Measurements from ENCODE around the gene EYA2.

The EYA2 gene

GRCh38 chr20:47079047-47079446, 184.4 kb downstream of the EYA2 start:
- DNase-seq: no peak

DNA sequence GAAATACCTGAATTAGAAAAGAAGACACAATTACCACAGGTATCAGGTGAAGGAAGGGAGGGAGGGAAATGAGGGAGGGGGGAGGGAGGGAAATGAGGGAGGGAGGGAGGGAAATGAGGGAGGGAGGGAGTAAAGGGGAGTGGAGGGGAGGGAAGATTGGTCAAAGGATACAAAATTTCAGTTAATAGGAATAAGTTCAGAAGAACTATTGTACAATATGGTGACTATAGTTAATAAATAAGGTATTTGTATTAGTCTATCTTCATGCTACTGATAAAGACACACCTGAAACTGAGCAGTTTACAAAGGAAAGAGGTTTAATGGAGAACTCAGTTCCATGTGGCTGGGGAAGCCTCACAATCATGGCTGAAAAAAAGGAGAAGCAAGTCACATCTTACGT, 185.7 kb downstream of the EYA2 start:
- DNase-seq: no peak

GRCh38 chr20:47086316-47086715, 191.7 kb downstream of the EYA2 start:
- DNase-seq: no peak

DNA sequence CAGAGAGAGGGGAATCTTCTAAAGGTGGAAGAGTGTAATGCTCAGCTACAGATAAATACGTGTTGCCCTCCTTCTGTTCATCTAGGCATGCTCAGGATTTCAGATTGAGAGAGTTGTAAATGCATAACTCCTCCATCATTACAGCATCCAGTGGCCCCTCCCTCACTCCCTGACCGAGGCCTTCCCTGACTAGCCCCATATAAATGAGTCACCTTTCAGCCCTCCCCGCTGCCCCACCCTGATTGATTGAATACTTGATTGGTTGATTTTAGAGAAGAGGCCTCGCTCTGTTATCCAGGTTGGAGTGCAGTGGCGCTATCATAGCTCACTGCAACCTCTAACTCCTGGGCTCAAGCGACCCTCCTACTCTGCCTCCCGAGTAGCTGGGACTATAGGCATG, 193.7 kb downstream of the EYA2 start:
- no peak for DNase-seq

DNA sequence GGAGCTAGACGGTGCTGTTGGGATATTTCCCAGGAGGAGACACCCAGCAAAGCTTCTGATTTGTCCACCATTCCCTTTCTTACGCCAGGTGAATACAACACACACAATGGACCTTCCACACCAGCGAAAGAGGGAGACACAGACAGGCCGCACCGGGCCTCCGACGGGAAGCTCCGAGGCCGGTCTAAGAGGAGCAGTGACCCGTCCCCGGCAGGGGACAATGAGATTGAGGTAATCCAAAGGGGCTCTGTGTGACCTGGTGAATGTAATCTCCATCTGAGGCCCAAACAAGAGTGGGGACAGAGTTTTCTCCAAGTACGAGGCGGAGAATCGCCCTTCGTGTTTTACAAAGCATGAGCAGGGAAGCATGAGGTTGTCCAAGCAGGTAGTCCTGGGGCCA, 194.5 kb downstream of the EYA2 start:
- no peak for DNase-seq

DNA sequence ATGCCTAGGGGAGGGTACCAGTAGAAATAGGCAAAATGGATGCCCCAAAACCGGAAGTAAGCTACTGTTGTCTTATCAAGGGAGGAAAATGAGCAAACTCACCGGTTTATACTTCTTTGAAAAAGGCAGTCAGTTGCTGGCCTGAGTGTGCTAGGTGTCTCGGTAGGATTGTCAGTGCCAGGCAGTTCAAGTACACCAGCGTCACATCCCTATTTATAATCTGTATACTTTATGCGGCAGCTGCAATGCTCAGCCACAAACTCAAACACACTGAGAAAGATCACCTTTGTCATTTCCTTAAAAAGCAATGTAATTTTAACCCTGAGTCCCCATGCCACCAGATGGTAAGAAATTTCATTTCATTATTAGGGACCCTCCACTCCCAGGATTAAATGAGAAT, 196.2 kb downstream of the EYA2 start:
- no peak for DNase-seq

- no peak for DNase-seq
Observed at GRCh38 chr20:47093320-47093966, 198.8 kb downstream of the EYA2 start.

GRCh38 chr20:47095690-47096089, 201.0 kb downstream of the EYA2 start:
- no peak for DNase-seq

DNA sequence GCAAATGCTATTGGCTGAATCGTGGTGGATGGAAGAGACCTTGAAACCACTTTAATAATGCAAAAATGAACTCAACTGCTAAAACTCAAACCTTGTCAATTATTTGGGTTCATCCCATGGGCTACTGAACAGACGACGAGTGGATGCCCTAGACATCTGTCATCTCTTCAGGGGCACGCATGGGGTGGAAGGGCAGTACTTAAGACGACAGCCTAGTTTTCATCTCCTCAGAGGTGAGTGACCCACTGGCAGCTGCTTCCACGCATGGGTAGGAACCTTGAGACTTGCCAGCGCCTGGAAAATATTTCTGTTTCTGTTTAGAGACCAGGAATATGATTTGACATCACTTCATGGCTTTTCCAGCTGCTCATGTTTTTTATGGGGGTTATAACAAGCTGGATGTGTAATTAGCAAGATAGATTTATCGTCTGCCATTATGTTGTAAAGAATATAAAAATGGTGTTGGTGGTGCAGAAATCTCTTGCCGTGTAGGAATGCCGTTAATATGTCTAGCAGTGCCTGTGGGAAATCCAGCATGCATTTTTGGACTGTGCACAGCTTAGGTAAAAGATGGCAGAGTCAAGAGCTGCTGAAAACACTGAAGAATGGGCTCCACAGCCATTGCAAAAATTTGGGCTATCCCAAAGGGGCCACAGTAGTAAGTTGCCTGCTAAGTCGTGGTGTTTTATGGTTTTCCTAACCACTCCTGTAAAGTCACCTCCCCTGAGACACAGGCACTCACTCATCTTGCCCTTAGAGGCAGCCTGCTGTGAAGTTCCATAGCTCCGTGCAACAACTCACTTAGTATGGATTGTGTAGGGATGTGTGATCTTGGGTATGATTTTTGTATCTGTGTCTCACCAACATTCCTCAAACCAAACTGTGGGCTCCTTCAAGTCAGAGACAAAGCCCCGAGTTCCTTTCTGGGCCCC, 203.3 kb downstream of the EYA2 start:
- DNase-seq: no peak

- no peak for DNase-seq
Observed at GRCh38 chr20:47099093-47099492, 204.4 kb downstream of the EYA2 start.

DNA sequence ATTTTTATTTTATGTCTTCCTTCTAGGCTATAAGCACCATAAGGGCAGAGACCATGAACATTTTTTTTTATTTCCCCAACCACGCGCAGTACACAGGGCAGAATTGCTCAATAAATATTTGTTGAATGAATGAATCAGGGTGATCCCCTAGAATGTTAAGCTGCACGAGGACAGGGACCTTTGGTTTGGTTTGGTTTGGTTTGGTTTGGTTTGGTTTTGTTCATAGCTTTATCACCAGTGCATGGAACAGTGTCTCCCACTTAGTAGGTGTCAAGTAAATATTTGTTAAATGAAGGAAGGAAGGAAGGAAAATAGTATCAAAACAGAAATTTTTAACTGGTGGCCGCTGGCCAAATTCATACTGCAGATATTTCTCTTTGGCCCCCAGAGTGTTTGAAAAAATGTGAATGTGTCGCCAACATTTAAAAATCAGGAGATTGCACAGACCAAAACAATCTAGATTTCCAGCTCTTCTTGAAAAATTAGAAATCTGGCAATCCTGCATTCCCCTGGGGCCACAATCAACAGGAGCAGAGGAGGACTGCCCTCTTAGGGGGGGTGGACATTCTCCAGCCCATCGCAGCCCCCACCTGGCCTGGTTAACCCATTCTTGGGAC, 205.3 kb downstream of the EYA2 start:
- DNase-seq: no peak

DNA sequence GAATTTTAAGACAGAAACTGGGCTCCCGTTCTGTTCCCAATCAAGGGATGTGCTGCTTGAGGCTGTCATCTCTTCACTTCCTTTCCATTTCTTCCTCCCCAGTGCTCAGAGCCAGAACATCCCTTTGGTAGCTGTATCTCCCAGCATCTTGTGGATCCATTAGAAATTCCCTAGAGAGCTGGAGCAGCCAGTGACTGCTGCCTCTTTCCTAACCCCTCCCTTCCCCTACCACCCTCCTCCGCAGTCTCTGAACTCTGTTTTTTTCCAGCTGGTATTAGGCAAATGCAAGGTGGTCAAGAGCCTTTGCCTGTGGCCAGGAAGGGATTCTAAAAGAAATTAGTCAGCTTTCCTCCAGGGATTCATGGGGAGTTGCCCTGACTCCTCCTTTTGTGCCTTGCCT, 208.0 kb downstream of the EYA2 start:
- DNase-seq: no peak

DNA sequence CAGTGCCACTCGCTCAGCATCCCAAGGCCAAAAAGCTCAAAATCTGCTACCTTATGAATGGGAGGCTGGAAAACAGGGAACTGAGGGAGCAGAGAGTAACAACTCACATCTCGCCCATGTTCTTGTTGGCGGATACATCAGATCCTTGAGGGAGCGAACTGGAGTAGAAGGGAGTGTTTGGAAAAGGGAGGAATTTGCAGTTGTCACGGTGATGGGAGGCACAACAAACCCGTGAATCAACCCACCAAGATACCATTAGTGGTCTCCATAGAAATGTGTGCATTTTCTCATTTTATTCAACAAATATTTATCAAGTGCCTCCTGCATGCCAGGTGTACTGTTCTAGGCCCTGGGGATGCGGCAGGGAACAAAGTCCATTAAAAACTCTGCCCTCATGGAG, 212.1 kb downstream of the EYA2 start:
- no peak for DNase-seq

- no peak for DNase-seq
Observed at GRCh38 chr20:47108994-47109393, 214.4 kb downstream of the EYA2 start.

DNA sequence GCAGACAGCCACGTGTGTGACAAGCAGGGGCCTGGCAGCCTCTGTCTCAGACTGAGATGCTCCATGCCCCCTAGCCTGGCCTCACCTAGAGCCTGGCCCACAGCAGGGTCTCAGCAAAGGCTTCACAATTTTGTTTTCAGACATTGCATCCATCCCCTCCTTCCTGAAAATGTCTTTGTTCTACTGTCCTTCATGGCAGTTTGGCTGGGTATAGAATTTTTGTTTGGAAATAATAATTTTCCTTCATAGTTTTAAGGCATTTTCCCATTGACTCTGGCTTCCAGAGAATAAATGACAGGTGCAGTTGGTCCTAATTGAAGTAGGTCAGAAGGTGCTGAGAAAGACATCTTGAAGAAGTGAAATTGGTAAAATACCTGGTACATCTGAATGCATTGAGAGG, 216.2 kb downstream of the EYA2 start:
- DNase-seq: no peak

DNA sequence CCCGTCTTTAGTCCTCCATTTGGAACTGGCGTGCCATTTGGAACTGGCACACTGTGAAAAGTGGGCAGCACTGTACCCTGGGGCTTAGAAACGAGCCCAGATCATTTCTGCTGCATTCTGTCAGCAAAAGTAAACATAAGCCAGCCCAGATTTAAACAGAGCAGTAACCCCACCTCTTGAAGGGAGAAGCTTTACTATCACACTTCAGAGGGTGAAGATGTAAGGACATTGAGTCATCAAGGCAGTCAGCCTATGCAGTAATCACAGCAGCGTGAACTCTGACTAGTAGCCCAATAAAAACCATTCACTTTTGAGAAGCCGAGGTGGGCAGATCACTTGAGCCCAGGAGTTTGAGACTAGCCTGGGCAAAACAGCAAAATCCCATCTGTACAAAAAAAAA, 216.9 kb downstream of the EYA2 start:
- DNase-seq: no peak

DNA sequence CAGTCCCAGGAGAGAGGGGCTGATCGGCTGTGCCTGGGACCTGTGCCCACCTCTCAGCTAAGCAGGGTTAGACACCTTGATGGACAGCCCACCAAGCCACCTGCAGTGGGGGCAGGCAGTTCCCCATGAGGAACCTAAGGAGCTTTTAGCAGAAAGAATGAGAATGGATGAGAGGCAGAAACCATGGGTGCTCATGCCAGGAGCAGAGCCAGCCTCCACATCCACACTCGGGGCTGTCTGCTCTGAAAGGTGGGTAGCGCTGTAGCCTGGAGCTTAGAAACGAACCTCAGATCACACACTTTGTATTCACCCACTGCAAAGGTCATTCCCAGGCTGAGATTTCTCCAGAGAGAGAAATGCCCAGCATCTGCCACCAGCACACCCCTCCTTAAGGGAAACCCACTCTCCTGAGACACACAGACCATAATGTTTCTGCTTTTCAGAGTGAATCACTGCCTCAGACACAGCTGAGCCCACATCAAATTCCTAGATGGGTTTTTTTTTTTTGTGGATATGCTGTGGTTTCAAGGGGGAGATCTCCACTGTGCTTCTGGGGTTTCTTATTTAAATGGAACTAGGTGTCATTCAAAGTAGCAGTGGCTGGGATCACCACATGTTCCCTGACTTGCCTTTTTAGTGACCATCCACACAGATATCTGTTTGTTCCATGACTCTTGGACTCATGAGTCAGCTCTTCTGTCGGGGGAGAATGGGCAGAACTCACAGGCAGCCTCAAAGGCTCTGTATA, 218.9 kb downstream of the EYA2 start:
- no peak for DNase-seq

- DNase-seq: no peak
Observed at GRCh38 chr20:47115694-47116093, 221.1 kb downstream of the EYA2 start.

DNA sequence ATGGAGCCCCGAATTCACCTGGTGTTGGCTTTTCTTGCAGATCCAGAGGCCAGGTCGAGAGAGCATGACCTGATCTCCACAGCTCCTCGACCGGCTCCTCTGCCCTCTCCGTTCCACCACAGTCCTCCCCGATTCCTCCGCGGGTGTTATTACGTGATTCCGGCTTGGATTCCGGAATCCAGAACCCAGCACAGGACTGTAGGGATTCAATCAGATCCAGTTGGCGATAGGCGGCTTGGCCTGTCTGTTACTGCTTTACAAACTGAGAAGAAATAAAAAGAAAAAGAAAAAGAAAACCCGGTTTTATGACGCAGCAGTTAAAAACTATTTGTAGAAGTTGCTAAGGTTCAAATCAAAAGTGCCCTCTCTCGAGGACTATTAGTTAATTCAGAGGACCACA, 222.7 kb downstream of the EYA2 start:
- no peak for DNase-seq

GRCh38 chr20:47117773-47118172, 223.1 kb downstream of the EYA2 start:
- no peak for DNase-seq

GRCh38 chr20:47118206-47118605, 223.6 kb downstream of the EYA2 start:
- no peak for DNase-seq

GRCh38 chr20:47118641-47119040, 224.0 kb downstream of the EYA2 start:
- DNase-seq: no peak

DNA sequence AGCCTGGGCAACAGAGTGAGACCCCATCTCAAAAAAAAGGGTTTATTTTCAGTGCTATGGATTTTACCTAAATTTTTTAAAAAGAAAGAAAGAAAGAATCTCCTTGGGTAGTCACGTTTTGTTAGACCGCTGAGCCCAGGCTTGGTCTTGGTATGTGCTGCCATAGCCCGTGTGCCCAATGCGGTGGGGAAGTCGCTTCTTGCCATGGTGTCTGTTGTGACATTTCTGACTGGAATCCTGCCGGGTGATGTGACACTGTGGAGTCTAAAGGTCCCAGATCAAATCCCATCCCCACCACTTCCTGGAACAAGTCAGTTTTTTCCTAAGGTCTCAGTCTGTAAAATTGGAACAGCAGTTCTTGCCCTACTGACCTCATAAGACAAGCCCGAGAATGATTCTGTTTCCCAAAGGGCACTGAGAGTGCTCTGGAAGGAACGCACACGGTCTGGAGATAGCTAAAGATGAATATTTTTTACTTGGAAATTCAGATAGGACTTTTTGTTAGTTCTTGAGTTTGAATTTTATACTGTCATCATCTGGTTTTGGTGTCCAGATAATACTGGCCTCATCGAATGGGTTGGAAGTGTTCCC, 225.8 kb downstream of the EYA2 start:
- DNase-seq: no peak

Measured in DMS 273 treated with DMSO at 0.1 percent for 48 hours (cell line).